Lower lobe of right lung (tissue), 2 donors: ENCODE measurements around the gene SLC26A5. TPM values are rescaled to one million over a fixed set of nuclear protein-coding genes. Genes with fewer than 3 reads are reported as not detected.

ENCODE experiments used
- ATAC-seq, 2 donors: fragments of 200-7000 bp; cut with Tn5 transposase; one replicate each; pipeline ENCODE4 v1.9.1; 2020 to 2022; ENCODE audit warnings: mild to moderate bottlenecking in 2 of 2, moderate library complexity in 2 of 2
- DNase-seq: peaks from one replicate; pipeline ENCODE4 v3.0.0-alpha.2; 2020
- H3K27ac ChIP-seq: fragments of 200-600 bp; one replicate; pipeline ENCODE4 v1.8.0; 2022
- H3K27me3 ChIP-seq: fragments of 200-600 bp; one replicate; pipeline ENCODE4 v1.8.0; 2022; ENCODE audit warnings: low read depth
- H3K36me3 ChIP-seq: fragments of 200-600 bp; one replicate; pipeline ENCODE4 v1.8.0; 2022; ENCODE audit warnings: mild to moderate bottlenecking
- H3K4me1 ChIP-seq: fragments of 200-600 bp; one replicate; pipeline ENCODE4 v1.8.0; 2022
- H3K4me3 ChIP-seq: fragments of 200-600 bp; one replicate; pipeline ENCODE4 v1.8.0; 2022; ENCODE audit warnings: mild to moderate bottlenecking
- H3K9me3 ChIP-seq: fragments of 200-600 bp; one replicate; pipeline ENCODE4 v1.8.0; 2022
- intact Hi-C: fragments of 100-400 bp; cut with DNase I; formaldehyde crosslinking; loops from one replicate; pipeline ENCODE4 v1.11.0; 2022
- total RNA-seq: library from RNA; stranded (reverse); fragmentation: NEBNext Ultra II Directional; extraction: Animal tissue kit (Norgen Biotek cat#: 25700); gene quantifications from one replicate; pipeline ENCODE4 v1.2.1, GENCODE V29; 2021
- TF ChIP-seq, protein P1 (sequence below): fragments of 200-600 bp; IDR thresholded peaks from one replicate; pipeline ENCODE4 v1.8.0; 2022; ENCODE audit warnings: antibody characterized with exemption, mild to moderate bottlenecking
- donor health status: DM: no; HTN: yes; CAD: no; lungs with severe emphysema.

The SLC26A5 gene
- total RNA-seq, 1 donor from 2014 or later: 1.8 TPM

- no peak overlapping the region for H3K27ac ChIP-seq
- TF ChIP-seq, protein P1, sequence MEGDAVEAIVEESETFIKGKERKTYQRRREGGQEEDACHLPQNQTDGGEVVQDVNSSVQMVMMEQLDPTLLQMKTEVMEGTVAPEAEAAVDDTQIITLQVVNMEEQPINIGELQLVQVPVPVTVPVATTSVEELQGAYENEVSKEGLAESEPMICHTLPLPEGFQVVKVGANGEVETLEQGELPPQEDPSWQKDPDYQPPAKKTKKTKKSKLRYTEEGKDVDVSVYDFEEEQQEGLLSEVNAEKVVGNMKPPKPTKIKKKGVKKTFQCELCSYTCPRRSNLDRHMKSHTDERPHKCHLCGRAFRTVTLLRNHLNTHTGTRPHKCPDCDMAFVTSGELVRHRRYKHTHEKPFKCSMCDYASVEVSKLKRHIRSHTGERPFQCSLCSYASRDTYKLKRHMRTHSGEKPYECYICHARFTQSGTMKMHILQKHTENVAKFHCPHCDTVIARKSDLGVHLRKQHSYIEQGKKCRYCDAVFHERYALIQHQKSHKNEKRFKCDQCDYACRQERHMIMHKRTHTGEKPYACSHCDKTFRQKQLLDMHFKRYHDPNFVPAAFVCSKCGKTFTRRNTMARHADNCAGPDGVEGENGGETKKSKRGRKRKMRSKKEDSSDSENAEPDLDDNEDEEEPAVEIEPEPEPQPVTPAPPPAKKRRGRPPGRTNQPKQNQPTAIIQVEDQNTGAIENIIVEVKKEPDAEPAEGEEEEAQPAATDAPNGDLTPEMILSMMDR: no peak
- no peak for ATAC-seq
- no peaks in the 10 kb centered on the region for H3K9me3 ChIP-seq
- no peak overlapping the region for H3K4me3 ChIP-seq
- no peaks in the 10 kb centered on the region for H3K36me3 ChIP-seq
- no peaks in the 10 kb centered on the region for H3K4me1 ChIP-seq
- DNase-seq: no peak
- intact Hi-C loops: no loop called here
- no peaks in the 10 kb centered on the region for H3K27me3 ChIP-seq
Observed at GRCh38 chr7:103437623-103438022, 8.4 kb downstream of the SLC26A5 start.

DNA sequence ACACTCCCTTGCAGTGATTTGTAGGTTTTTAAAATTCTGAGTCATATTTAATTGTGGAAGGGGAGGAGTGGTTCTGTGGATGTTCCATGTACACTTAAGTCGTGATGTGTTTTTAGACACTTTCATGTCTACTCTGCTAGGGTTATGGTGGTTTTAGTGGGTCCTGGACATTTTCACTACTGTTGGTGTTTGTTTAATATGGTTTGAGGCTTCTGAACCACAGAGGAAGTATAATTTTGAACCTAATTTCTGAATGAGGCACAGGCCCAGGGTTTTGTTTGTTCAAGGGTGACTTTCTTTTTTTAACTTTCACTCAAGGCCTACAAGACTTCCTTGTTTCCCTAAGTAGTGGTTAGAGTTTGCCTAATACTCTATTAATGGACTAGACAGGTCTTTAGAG is 13.3 kb downstream of the SLC26A5 start:
- Histone ChIP-seq H3K27ac (no peak overlapping the region), H3K4me3 (no peak overlapping the region), H3K9me3 (no peaks in the 10 kb centered on the region), H3K36me3 (no peaks in the 10 kb centered on the region), H3K27me3 (no peaks in the 10 kb centered on the region), H3K4me1 (no peaks in the 10 kb centered on the region)
- intact Hi-C loops: no loop called here
- ATAC-seq: peak; percentile 56 to 86
- TF ChIP-seq, protein P1: no peak
- no peak for DNase-seq

DNA sequence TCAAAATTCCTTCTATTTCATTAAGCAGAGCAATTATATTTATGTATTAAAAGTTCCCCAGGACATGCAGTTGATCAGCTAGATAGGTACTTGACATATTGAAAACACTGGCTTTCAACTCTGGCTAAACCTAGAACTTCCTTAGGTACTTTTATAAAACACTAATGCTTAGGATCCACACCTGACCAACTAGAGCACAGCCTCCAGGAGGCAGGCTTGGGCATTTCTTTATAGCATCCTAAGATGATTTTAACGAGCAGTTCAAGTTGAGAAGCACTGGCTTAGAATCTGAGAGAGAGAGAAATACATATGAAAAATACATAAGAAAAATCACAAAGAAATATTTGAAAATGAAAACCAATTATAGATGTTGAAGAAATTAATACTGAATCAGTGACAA is 20.8 kb downstream of the SLC26A5 start:
- intact Hi-C loops: no loop called here
- no peak for ATAC-seq
- H3K4me1 ChIP-seq: no peaks in the 10 kb centered on the region
- no peaks in the 10 kb centered on the region for H3K27me3 ChIP-seq
- no peak overlapping the region for H3K27ac ChIP-seq
- H3K4me3 ChIP-seq: no peak overlapping the region
- H3K36me3 ChIP-seq: no peaks in the 10 kb centered on the region
- H3K9me3 ChIP-seq: no peaks in the 10 kb centered on the region
- no peak for DNase-seq
- TF ChIP-seq, protein P1: no peak

GRCh38 chr7:103423467-103424179 is 22.4 kb downstream of the SLC26A5 start:
- Histone ChIP-seq H3K36me3 (no peaks in the 10 kb centered on the region), H3K4me1 (no peaks in the 10 kb centered on the region), H3K9me3 (no peaks in the 10 kb centered on the region), H3K27ac (no peak overlapping the region), H3K27me3 (no peaks in the 10 kb centered on the region), H3K4me3 (no peak overlapping the region)
- intact Hi-C loops: no loop called here
- TF ChIP-seq, protein P1: no peak
- ATAC-seq (no peak), DNase-seq (no peak)

GRCh38 chr7:103420857-103421384 is 25.1 kb downstream of the SLC26A5 start:
- no peaks in the 10 kb centered on the region for H3K9me3 ChIP-seq
- H3K27ac ChIP-seq: no peak overlapping the region
- DNase-seq (no peak), ATAC-seq (no peak)
- H3K4me1 ChIP-seq: no peaks in the 10 kb centered on the region
- H3K4me3 ChIP-seq: no peak overlapping the region
- no peaks in the 10 kb centered on the region for H3K27me3 ChIP-seq
- TF ChIP-seq, protein P1: no peak
- no peaks in the 10 kb centered on the region for H3K36me3 ChIP-seq
- intact Hi-C loops: no loop called here
